Stimulated activated CD4-positive, alpha-beta T cell treated with anti-CD3 and anti-CD28 coated beads, Interleukin-2, amount 100 ng/mL, for 4 hours (primary cell): ENCODE measurements around the gene FKBP1A.
A peak's percentile ranks its signal among the peaks of the same experiment; 100 is the strongest.
"Not testable (repeated sequence)": the region's sequence is repeated elsewhere in the genome, so short reads cannot be mapped to it uniquely, and the experiment has no call there.

Experiments
- DNase-seq: peaks from one replicate; pipeline ENCODE4 v3.0.0-alpha.2; 2020; ENCODE audit warnings: low read depth

FKBP1A gene

DNA sequence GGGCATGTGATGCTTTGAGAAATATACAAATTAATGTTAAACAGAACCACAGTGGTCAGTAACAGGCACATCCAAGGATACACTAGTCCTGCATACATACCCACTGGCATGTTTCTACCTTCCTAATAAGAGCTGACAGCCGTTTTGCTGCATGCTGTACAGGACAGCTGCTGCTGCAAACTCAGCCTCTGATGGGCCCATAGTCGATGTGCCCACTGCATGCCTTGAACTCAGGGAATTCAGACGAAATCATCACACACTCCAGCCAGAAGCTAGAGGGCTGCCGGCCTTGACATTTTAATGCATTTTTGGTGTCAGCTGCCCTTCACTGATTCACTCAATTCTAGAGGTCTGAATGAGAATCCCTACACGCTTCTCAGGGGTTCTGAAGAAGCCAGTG lies 29.3 kb downstream of the FKBP1A start:
- no peak for DNase-seq

DNA sequence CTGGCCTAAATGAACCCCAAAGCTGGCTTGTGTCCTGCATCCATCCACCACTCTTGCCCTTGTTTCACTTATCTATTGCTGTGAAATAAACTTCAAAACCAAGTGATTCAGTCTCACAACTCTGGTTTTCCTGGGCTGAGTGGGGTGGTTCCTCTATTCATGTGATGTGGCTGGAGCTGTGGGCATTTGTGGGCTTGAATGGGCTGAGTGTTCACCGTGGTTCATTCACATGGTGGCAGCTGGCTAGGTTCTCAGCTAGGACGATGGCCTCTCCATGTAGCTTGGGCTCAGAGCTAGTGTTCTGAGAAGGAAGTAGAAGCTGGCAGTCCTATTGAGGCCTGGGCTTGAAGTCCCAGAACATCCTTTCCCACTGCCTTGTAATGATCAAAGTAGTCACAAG lies 30.4 kb downstream of the FKBP1A start:
- no peak for DNase-seq

DNA sequence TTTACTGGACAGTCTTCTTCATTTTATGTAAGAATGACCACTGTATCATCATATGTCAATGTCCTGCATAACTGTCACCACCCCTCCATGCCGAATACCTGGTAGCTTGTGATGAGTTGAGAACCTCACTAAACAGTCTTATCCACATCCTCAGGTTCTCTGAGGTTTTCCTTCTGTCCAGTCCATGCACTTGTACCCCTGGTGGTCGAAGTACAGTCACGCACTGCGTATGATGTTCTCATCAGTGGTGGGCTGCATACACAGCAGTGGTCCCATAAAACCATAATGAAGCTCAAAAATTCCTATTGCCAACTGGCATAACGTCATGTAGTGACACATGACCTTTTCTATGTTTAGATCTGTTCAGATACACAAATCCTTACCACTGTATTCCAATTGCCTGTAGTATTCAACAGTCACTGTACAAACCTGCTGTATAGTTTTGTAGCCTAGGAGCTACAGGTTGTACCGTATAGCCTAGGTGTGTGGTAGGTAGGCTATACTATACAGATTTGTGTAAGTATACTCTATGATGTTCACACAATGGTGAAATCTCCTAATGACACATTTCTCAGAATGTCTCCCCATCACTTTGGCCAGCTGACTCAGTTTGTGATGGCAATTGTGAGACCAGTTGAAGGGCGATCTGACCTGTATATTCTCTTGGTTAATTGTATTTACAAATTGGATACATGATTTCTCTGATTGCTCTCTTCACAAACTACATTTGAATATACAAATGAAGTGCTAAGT lies 32.6 kb downstream of the FKBP1A start:
- DNase-seq = no peak

DNA sequence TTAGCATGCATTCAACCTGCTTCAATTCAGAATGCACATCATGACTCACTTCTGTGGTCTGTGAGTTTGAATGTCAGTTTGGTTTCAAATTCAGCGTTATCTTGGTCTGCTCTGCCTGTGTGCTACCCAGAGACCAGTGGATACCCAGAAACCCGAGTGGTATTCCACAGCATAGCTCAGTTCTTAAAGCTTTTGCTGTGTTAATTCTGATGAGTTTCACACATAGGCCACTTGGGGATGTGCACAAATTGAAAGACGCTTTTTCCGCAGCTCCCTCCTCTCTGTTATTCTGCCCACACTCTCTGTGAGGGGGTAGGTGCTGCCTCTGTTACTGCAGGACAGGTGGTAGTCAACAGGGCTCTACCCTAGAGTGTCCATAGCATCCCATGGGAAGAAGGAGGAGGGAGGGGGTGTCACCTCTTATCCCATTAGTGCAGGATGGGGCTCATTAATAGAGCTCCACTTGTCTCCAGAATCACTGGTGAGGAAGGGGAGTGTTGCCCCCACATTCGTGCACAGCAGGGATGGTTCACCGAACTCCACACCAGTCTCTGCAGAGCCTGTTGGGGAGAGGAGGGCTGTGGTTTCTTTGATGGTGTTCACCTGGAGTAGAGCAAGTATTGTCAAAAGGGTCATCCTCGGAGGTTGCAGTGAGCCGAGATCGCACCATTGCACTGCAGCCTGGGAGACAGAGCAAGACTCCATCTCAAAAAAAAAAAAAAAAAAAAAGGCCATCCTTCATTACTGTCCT lies 34.8 kb downstream of the FKBP1A start:
- DNase-seq = peak; percentile 11

DNA sequence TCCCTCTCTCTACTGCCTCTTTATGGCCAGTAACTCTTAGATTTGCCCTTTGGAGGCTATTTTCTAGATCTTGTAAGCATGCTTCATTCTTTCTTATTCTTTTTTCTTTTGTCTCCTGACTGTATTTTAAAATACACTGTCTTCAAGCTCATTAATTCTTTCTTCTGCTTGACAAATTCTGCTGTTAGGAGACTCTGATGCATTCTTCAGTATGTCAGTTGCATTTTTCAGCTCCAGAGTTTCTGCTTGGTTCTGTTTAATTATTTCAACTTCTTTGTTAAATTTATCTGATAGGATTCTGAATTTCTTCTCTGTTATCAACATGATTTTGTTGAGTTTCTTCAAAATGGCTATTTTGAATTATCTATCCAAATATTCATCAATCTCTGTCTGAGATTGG lies 38.9 kb downstream of the FKBP1A start:
- no peak for DNase-seq

DNA sequence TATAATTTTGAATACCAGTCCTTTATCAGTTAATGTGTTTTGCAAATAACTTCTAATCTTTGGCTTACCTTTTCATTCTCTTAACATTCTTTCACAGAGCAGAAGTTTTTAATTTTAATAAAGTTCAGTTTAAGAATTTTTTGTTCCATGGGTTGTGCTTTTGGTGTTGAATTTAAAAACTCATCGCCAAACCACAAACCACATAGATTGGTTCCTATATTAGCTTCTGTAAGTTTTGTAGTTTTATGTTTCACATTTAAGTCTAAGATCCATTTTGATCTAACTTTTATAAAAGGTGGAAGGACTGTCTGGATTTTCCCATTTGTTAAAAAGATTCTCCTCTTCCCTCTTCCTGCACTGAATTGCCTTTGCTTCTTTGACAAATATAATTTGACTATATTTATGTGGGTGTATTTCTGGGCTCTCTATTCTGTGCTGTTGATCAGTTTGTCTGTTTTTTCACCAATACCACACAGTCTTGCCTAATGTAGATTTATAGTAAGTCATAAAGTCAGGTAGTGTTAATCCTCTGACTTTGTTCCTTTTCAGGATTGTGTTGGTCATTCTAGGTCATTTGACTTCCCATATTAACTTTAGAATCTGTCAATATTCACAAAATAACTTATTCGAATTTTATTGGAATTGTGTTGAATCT lies 46.4 kb downstream of the FKBP1A start:
- no peak for DNase-seq

DNA sequence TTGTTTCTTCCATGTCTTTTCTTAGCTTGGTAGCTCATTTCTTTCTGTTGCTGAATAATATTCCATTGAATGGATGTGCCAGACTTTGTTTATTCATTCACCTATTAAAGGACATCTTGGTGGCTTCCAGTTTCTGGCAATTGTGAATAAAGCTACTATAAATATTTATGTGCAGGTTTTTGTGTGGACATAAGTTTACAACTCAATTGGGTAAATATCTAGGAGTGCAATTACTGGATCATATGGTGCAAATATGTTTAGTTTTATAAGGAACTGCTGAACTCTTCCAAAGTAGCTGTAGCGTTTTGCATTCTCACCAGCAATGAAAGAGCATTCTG lies 47.1 kb downstream of the FKBP1A start:
- no peak for DNase-seq

DNA sequence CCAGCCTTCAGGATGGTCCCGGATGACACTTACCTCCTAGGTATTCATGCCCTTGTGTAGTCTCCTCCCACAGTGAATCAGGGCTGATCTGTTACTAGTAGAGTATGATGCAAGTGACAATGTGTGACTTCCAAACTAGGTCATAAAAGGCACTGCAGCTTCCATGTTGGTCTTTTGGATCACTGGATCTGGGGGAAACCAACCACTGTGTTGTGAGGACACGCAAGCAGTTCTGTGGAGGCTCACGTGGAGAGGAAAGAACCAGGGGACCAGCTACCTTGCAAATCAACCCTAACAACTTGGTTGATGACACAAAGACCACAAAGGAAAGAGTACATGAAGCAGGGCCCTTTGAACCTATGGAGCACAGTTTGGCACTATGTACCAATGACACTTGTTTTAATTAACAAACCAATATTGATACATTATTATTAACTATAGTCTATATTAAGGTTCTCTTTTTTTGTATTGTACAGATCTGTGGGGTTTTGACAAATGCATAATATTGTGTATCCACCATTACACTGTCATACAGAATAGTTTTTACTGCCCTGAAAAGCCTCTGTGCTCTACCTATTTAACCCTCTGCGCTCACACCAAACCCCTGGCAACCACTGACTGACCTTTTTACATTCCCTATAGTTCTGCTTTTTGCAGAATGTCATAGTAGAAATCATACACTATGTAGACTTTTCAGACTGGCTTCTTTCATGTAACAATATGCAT lies 47.7 kb downstream of the FKBP1A start:
- no peak for DNase-seq

DNA sequence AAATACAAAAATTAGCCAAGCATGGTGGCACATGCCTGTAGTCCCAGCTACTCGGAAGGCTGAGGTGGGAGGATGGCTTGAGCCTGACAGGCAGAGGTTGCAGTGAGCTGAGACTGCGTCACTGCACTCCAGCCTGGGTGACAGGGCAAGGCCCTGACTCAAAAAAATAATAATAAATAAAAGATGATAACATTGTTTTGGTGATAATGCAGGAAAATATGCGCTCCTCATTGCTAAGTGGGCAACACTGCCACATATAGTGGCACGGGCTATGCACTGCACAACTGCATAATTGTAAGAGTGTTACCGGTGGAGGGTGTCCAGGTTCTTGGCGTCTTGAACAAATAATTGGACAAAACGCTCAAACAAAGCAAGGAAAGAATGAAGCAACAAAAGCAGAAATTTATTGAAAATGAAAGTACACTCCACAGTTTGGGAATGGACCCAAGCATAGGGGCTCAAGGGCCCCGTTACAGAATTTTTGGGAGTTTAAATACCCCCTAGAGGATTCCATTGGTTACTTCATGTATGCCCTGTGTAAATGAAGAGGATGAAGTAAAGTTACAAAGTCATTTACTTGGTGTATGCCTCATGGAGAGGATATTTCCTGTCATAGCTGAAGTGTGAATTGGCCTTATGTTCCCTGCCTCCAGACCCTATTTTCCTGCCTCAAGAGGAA lies 49.3 kb downstream of the FKBP1A start:
- not testable (repeated sequence) for DNase-seq

DNA sequence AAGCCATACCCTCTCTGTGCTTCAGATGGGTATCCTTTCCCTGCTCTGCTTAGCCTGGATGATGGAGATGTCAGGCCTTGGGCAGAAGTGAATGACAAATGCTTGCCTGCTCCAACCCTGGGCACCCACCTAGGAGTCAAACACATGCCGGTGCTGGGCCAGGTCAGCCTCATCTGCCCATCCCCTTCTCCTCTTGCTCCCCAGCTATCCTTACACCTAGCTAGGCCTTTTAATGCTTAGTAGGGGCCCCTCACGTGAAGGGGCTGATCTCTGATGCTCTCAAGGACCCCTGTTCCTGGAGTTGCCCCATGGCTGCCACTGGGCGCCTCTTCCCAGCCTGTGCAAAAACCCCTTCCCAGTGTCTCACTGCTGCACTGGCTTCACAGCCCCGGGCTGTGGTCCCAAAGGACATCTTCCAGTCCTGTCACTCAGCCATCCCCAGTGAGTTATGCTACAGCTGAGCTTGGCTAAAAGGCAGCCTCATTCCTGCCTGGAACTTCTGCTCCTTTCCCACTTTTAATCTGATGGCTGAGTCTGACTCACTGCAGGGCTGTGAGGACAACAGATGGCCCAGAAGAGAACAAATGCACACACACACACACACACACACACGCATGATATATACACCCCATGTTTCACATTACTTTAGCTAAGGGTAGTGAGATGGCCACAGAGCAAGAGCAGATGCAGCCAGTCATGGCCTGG lies 51.1 kb downstream of the FKBP1A start:
- no peak for DNase-seq

DNA sequence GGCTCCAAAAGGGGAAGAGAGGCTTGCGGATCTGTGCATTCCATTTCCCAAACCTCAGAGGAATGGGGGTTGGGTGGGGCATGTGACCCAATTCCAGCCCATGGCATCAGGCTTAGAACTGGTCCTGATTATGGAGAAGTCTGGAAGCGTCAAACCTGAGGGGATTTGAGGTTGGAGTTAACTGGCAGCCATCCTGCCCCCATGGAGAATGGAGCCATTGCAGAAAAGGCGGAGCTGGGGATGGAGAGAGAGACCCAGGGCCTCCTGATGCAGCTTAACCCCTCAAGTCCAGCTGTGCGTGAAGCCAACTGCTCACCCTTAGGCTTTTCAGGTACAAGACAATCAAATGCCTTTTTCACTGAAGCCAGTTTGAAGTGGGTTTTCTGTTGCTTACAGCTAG lies 54.1 kb downstream of the FKBP1A start:
- no peak for DNase-seq

DNA sequence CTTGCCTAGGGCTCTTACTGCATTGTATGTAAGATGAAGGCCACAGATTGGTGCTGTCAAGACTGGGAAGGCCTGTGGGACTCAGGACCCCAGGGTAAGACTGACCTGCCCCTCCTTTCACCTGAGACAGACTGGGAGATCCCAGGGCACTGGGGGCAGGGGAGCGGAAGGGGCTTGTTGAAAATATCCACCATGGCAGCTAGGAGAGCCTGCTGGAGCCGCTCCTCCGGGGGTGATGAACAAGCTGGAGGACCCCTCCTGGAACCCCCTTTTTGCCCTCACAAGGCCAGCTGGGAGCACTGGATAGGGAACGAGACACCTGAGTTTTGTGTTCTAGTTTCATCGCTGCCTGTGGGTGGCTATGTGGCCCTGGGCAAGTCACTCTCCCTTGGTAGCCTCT lies 54.8 kb downstream of the FKBP1A start:
- no peak for DNase-seq

DNA sequence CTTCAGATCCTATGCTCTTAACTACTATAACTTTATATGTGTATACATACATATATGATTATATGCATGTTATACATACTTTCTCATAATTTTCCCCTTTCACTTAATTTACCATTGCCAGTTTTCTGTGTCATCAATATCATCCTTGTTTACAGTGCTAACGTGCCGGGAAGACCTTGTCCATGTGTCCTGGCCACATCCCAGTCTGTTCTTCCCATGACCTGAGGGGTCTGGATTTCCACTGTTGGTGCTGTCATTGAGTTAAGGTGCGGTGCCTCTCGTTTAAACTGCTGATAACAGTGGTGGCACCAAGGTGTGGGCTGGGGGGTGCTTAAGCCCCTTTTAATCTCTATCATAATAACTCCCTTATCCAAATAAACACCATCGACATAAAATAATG lies 55.4 kb downstream of the FKBP1A start:
- DNase-seq = no peak

DNA sequence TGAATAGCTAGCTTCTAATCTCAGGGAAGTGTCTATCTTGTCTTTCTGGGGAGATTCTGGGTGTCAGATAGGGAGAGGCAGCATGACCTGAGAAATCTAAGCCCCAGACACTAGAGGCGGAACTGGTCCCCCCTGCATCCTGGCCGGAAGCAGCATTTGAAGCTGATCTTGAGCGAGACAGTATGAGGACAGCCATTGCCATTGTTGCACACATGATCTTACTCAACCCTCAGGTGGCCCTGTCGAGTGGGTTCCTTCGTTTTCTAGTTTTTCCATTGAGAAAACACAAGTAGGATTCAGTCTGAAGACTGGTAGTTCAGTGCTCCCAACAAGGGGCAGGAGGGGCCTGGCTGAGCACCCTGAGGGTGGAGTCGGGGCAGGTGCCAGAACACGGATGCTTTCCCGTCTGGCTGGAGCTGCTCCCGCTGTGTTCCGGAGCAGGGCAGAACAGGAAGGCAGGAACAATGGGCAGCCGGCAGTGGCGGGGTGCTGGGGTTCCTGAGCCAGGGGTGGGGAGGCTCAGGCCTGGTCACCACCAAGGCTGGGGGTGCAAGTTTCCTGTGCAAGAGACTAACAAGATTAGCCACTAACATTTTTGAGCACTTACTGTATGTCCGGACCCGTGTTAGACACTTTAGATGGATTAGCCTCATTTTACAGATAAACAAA lies 56.0 kb downstream of the FKBP1A start:
- DNase-seq = no peak

DNA sequence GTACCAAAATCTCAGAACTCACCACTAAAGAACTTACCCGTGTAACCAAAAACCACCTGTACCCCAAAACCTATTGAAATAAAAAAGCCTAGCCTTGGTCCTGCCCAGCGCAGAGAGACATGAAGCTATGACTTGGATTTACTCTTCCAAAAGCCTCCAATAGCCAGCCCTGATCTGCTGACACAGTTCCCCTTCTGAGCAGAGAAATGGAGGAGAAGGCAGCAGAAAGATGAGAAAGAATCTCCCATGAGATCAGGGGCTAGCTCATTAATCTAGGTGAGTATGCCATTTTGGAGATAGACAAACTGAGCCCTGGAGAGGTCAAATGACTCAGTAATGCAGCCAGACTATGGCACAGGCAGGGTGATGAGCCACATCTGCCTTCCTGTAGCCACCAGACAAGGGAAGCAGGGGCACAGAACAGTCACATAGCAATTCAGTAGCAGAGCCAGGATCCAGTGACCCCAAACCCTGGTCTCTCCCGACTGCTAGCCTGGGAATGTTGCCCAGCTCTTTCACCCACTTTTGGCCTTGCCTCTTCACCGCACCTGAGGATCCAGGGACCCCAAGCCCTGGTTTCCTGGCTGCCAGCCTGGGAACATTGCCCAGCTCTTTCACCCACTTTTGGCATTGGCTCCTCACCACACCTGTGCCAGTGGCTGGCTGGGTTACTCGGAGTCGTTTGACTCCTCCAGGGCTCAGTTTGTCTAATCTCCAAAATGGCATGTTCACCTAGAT lies 56.7 kb downstream of the FKBP1A start:
- DNase-seq = no peak

DNA sequence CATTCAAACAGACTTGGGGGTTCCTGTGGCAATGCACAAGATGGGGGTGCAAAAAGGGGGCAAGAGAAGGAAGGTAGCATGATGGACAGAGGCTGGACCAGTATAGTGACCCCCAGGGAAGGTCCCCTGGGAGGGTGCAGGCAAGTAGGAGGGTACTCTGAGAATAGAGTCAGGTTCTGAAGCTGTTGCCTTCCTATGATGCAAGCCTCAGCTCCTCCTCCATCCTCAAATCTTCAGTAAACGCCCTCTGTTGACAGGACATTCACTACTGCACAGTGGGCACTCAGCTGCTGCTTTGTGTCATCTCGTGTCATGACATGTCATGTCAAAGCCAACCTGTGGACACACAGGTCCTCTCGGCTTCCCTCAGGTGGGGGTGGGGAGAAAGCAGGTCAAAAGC lies 58.1 kb downstream of the FKBP1A start:
- no peak for DNase-seq

DNA sequence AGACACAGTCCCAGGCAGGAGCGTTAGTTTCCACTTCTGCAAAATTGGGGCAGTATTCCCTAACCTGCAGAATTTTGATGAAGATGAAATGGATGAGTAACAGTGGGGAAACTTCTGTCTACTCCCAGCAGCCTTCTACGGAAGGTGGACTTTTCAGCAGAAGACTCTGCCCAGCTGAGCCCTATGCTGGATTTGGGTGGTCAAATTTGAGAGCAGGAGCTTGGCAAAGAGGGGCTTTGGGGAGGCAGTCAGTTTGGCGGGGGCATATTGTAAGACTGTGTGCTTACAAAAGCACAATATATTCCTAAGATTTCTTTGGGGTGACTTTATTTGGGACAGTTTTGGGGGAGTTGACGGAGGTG lies 58.5 kb downstream of the FKBP1A start:
- no peak for DNase-seq

DNA sequence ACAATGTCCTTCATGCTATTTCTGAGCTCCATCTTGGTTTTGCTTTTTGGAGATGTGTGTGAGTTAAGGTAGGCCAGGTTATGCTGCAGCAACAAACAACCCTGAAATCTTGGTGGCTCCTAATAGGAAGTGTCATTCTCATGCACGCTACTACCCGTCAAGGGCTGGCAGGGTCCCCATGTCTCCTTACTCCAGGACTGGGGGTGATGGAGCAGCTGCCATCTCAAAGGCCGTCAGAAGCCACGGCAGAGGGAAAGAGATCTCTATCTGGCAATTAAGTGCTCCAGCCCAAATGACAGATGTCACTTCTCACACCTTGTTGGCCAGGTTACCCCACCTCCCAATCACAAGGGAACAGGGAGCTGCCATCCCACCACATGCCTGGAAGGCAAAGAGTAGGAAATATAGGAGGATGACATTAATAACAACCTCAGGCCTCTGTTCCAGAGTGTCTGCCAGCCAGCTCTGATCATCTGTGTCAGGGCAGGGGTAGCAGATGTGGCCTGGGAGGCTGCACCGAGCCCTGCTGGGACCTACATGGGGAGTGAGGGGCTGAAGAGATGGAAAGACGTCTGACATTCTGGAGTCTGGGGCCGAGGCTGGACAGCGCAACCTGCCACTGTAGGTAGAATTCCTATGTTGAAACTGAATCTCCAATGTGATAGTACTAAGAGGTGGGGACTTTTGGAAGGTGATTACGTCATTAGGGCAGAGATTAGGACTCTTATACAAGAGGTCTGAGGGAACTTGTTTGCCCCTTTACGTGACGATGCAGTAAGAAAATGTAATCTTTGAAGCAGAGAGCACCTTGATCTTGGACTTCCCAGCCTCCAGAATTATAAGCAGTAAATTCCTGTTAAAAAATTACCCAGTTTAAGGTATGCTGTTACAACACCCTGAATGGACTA lies 59.1 kb downstream of the FKBP1A start:
- no peak for DNase-seq

DNA sequence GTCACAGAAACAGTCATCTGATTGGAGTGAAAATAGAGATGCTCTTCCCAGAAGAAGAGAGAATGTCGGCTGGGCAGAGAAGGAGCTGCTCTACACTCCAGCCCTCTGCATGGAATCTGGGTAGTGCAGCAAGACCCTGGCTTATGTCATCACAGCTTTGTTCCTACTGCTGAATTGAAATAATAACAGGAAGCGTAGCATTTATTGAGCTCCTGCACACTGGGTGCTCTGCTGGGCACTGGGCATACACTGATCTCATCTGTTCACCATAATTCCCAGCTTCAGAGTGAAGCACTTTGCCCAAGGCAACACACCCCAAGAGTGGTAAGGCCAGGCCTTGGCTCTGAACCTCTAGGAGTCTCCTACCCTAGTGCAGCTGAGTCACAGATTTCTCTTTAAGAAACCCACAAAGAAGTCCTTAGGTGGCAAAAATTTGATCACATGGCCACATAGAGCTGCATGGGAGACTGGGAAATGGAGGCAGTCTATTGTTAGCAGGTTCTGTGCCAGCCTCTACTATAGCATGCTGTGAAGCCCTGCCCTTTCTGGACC lies 60.0 kb downstream of the FKBP1A start:
- no peak for DNase-seq
